HG02840 (cell line): ENCODE measurements around the gene IL17RA.
A peak's percentile ranks its signal among the peaks of the same experiment; 100 is the strongest.

Experiments
- ATAC-seq: cut with Tn5 transposase; IDR thresholded peaks from one replicate; pipeline ENCODE4 v1.9.1; 2021; ENCODE audit warnings: mild to moderate bottlenecking, moderate library complexity, moderate number of reproducible peaks; ENCODE audit not compliant: unreplicated experiment, low FRiP score

The IL17RA gene

GRCh38 chr22:17149076-17149815, 64.4 kb downstream of the IL17RA start:
- no peak for ATAC-seq

DNA sequence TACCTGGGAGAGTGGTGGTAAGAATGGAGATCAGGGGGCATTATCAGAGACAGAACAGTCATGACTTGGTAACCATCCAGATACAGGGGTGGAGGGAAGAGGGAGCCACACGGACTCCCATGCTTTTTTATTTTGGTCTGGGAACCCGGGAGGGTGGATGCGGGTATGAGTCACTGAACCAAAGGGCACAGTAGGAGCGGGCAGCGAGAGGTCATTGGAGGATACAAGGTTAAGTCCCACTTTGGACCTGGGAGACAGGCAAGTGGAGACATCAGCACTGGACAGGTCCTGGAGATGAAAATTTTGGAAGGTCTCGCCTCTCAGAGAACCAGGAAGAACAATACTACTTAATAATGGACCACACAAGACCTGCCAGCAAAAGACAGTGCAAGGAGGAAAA, 67.5 kb downstream of the IL17RA start:
- ATAC-seq = no peak

GRCh38 chr22:17152971-17153370, 68.2 kb downstream of the IL17RA start:
- ATAC-seq = no peak

DNA sequence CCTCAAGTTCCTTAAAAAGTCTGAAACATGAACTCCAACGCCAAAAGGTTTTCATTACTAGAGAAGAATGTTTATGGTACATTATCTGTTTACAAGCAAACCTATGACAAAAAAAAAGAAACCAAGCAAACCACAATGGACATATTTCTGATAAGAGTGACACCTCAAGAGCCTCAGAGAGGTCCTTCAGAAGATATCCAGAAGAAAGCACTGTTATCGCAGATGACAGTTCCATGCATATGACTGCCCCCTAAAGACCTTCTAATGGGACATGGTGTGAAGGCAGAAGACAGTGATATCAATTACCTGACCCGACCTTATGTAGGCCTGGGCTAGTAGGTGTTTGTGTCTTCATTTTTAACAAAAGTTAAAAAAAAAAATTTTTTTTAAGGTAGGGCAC, 71.1 kb downstream of the IL17RA start:
- ATAC-seq = no peak

GRCh38 chr22:17157714-17158113, 72.9 kb downstream of the IL17RA start:
- ATAC-seq = no peak

- ATAC-seq = no peak
Measured at GRCh38 chr22:17158176-17158567, 73.4 kb downstream of the IL17RA start.

- ATAC-seq = peak; percentile 74
Measured at GRCh38 chr22:17158568-17159503, 74.0 kb downstream of the IL17RA start, which contains the start of gene HDHD5. TSS of gene HDHD5 (minus strand) at chr22:17159277. CDS start at chr22:17159251, 26 bp downstream.

GRCh38 chr22:17159504-17159951, 74.7 kb downstream of the IL17RA start:
- peak; percentile 33 for ATAC-seq

DNA sequence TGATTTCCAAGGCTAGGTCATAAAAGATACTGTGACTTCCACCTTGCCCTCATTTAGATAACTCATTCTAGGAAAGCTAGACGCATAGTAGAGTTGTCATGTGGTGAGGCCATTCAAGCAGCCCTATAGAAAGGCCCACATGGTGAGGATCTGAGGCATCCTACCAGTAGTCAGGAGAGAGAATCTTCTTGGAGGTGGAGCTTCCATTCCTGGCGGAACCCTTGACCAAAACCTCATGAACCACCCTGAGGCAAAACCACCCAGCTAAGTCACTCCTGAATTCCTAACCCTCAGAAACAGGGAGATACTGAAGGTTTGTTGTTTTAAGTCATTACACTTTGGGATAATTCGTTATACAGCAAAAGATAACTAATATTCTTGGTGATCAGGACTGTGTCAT, 77.2 kb downstream of the IL17RA start:
- ATAC-seq = no peak

GRCh38 chr22:17162731-17163130, 77.9 kb downstream of the IL17RA start:
- ATAC-seq = no peak

DNA sequence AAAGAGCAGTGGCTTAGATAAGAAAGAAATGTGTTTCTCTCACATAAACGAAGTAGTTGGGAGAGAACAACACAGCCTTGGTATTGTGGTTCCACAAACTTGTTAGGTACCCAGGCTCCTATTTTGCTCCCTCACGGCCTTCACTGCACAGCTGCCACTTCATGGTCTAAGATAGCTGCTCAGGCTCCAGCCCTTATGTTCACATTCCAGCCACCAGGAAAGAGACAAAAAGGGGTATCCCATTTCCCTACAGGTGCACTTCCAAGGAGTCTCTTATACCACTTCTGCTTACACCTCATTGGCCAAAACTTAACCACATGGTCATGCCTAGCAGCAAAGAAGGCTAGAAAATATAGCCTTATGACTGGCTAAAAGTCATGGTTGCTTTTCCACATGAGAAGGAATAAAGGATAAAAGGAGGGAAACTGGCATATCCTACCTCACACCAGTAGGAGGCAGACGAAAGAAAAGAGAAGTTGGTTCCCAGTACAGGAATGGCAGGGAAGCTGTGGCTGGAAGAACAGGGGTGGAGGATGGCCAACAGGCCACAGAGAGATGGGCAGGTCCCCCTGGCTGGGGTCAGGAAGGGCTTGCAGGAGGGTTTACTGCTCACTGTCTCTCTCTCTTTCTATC, 79.7 kb downstream of the IL17RA start:
- no peak for ATAC-seq
